SKM-1 (cell line): ENCODE data around the gene JDP2.

Experiments used
- DNase-seq: peaks from one replicate; lab custom pipeline; 2025; ENCODE audit not compliant: unreplicated experiment; lab: John Stamatoyannopoulos, UW

The JDP2 gene

DNA sequence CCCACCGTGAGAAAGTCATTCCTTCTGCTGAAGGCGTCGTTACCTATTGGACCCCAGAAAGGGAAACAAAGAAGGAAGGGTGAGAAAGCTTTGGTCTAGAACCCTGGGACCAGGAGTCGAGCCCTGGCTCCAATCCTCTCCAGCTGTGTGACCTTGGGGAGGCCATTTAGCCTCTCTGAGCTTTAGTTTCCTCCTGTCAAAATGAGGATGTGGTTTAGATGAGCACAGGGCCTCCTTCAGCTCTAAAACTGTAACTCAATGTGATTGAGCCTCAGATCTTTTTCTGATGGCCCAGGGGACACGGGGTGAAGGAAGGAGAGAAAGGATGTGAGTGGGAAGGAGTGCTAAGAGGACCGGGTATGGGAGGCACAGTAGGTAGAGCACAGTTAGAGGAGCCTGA, 7.7 kb downstream of the JDP2 start:
- no peak for DNase-seq

DNA sequence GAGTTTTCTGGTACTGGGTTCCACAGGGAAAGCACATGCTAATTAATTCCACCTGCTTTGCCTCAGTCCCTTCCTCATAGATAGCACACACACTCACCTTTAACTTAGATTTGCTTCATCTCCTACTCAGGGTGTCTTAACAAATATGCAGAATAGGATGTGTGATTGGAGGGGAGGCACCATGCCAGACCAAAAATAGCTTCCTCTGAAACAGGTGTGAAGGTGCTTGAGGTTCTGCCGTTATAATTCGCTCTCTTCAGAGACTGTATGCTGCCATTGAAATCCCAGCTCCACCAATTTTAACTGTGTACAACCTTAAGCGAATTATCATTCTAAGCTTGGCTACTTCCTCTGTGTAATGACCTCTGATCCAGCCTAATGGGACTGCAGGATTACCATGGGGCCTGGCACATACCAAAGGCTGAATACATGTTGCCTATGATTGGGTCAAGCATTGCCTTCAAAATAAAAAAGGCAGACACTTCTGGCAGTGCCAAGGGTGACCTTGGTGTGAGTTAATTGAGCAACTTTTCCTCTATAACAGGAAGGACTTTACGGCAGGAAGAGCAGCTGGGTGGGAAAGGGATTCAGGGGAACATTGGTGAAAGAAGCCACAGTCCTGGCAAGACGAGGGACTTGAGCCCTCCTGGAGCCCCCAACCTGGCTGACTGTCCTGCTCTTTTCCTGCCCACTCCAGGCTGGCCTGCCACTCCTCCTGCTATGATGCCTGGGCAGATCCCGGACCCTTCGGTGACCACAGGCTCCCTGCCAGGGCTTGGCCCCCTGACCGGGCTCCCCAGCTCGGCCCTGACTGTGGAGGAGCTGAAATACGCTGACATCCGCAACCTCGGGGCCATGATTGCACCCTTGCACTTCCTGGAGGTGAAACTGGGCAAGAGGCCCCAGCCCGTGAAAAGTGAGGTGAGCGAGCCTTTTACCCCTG, 9.7 kb downstream of the JDP2 start:
- no peak for DNase-seq

GRCh38 chr14:75438486-75439080, 10.8 kb downstream of the JDP2 start:
- DNase-seq = no peak

GRCh38 chr14:75439989-75440388, 12.2 kb downstream of the JDP2 start:
- no peak for DNase-seq

GRCh38 chr14:75440733-75441477, 13.1 kb downstream of the JDP2 start:
- no peak for DNase-seq

DNA sequence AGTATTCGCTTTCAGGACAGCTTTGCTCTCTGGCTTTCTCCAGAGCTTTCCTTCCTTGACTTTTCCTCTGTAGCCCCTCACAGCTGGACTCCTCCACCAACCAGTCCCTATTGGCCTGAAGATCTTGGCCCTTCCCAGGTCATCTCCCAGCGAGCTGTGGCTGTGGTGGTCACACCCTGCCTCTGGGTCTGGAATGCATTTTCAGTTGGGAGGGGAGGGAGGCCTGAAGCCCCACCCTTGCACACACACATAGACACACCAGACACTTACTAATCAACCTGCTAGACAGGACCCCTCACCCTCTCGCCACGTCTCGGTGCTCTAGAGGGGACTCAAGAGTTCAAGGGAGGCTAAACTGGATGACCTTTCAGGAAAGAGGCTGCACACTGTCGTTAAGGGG, 13.9 kb downstream of the JDP2 start:
- DNase-seq = no peak

DNA sequence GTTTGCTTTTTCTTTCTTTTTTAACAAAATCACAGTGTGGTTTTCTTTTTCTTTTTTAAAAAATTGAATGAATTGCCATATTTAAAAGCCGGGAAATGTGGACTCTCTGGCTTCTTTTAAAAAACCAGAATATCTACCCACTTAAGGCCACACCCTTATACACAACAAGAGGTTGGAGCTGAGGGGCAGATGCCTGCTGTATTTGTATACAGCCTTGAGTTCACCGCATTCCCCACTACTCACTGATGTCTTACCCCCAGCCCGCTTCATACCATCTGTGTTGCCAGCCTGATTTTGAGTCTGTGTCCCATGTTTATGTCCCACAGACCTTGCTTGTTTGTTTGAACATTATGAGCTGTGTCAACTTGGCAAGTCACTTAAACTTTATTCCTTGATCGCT, 14.3 kb downstream of the JDP2 start:
- DNase-seq = no peak

GRCh38 chr14:75442642-75443041, 14.8 kb downstream of the JDP2 start:
- DNase-seq = no peak

GRCh38 chr14:75443203-75443969, 15.6 kb downstream of the JDP2 start:
- no peak for DNase-seq

- no peak for DNase-seq
Observed at GRCh38 chr14:75445236-75445635, 17.4 kb downstream of the JDP2 start.

- no peak for DNase-seq
Observed at GRCh38 chr14:75445963-75446362, 18.1 kb downstream of the JDP2 start.

DNA sequence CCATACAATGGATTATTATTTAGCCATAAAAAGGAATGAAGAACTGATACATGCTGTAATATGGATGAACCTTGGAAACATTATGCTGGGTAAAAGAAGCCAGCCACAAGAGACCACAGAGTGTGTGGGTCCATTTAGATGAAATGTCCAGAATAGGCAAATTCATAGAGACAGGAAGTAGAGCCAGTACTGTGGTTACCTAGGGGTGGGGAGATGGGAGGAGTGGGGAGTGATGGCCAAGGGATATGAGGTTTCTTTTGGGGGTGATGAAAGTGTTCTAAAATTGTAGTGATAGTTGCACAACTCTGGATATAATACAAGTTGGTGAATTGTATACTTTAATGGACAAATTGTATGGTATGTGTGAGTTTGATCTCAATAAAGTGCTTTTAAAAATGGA, 18.6 kb downstream of the JDP2 start:
- DNase-seq = no peak

- no peak for DNase-seq
Observed at GRCh38 chr14:75448209-75448608, 20.4 kb downstream of the JDP2 start.

DNA sequence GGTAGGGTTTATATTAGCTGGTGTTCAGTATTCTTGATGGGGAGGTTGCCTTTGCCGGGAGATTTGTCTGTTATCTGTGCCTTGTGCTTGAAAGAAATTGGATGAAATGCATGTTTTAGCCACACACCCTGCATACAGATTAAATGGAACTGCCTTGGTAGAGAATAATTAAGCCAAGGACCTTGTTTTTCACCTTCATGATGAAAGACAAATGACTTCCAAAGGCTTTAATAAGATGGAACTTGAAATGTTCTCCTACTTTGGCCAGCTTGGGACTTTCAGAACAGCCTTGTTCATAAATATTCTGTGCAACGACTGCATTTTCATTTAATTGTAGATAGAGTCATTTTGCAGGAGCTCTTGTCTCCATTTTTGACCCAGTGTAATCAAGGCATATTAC, 21.2 kb downstream of the JDP2 start:
- DNase-seq = no peak

- no peak for DNase-seq
Observed at GRCh38 chr14:75449696-75450095, 21.9 kb downstream of the JDP2 start.

DNA sequence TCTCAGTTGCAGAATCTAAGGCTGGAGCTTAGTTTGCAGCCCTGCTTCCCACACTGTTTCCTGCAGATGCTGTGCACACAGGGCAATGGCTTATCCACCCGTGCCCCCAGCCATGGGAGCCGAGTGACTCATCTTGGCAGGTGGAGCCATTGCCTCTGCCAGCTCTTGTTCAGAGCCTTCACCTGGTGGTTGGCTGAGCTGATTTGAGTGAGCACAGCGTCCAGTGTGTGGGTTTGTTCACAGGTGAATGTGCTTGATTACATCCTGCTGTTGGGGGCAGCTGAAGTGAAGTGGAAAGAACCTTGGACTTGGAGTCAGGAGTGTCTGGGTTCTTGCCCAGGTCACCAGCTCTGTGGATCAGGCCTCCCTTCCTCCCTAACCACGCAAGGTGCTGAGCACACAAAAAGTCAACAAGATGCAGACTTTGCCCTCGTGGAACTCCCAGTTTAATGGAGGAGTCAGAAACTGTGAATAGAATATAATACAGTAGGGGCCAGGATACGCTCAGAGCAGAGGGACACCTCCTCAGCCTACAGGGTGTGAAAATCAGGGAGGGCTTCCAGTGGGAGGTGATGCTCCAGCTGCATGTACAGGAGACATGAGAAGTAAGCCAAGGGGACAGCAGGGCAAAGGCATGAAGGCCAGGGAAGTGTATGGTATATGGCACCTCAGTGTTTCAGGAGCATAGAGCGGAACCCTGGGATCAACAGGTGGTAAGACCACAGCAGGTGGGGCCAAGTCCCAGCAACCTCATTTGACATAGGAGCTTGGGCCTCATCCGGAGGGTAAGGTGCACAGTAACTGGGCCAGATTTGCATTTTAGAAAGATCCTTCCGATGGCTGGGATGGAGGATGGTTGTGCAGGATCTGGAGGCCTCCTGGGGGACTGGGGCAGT, 22.8 kb downstream of the JDP2 start:
- DNase-seq = no peak

- DNase-seq = no peak
Observed at GRCh38 chr14:75452324-75452723, 24.5 kb downstream of the JDP2 start.

GRCh38 chr14:75452900-75453816, 25.3 kb downstream of the JDP2 start:
- DNase-seq = no peak

DNA sequence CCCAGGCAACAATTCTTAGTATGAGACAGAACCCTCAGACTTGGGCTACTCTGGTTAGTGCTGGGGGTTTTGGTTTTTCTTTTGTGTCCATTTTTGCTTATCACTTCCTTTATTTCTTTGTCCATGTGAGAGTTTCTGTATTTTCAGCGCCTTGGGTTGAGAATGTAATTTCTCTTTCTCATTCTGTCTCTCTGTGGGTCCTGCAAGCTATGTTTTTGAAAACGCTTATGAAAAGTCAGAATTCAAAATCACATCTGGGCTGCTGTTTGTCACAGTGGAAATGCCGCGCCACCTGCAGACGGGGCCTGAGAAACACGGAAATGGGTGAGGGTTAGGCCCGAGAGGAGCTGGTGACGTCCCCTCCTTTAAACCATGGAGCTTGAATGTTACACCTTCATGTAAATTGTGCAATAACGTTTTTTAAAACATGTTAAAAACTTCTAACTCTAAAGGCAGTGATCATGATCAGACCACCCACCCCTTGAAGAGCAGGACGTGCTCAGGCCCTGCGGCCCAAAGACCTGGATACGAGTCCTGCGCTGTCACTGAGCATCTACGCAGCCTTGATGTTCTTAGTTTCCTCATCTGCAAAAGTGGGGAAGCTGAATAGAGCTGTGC, 26.1 kb downstream of the JDP2 start:
- DNase-seq = no peak
